Measurements from ENCODE around the gene ZPBP2. TPM values are rescaled to one million over a fixed set of nuclear protein-coding genes. Genes with fewer than 3 reads are reported as not detected.
"Not testable (repeated sequence)": the region's sequence is repeated elsewhere in the genome, so short reads cannot be mapped to it uniquely, and the experiment has no call there.

Gene ZPBP2
- total RNA-seq, 2 experiments from 2014 or later, result not detected

- POLR2A ChIA-PET, result not testable (repeated sequence)
- CTCF ChIA-PET, result interaction anchor here (1.0 kb wide), 1 partner anchor 9 kb away, joined by 4 read pairs; no protein-coding TSS in a partner anchor
Measured at GRCh38 chr17:39886102-39886501, 18.1 kb downstream of the ZPBP2 start.

DNA sequence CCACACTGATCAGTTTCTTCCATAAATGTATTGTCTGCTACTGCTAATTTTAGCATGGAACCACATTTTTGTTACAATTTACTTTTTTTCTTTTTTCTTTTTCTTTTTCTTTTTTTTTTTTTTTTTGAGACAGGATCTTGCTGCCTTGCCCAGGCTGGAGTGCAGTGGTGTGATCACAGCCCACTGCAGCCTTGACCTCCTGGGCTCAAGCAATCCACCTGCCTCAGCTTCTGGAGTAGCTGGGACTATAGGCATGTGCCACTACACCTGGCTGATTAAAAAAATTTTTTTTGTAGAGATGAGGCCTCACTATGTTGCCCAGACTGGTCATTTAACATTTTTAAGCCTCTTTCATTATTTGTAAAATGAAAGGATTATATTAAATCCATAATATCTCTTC, 19.1 kb downstream of the ZPBP2 start:
- POLR2A ChIA-PET, result interaction anchor here (0.6 kb wide), 1 partner anchor 22 kb away, joined by 7 read pairs; no protein-coding TSS in a partner anchor
- H3K36me3 Mint-ChIP-seq (ENCODE audit: low read depth), result no peaks in the 10 kb centered on the region
- H3K4me3 Mint-ChIP-seq, result no peak overlapping the region
- CTCF ChIA-PET, result no interaction called here
- H3K27ac Mint-ChIP-seq, result no peak overlapping the region
- H3K4me1 Mint-ChIP-seq (ENCODE audit: low read depth), result no peaks in the 10 kb centered on the region
- DNase-seq (no peak), ATAC-seq (no peak)
- H3K27me3 Mint-ChIP-seq (ENCODE audit: low read depth), result peaks cover 12% of the 10 kb centered on the region
- no peaks in the 10 kb centered on the region for H3K9me3 Mint-ChIP-seq (ENCODE audit: insufficient read depth)

More at GRCh38 chr17:39886102-39886501, 18.1 kb downstream of the ZPBP2 start:
- H3K9me3 Mint-ChIP-seq (ENCODE audit: insufficient read depth); H3K27ac Mint-ChIP-seq; ATAC-seq; H3K36me3 Mint-ChIP-seq (ENCODE audit: low read depth); DNase-seq; H3K4me1 Mint-ChIP-seq (ENCODE audit: low read depth); H3K4me3 Mint-ChIP-seq: not testable (repeated sequence)
- peaks cover 12% of the 10 kb centered on the region for H3K27me3 Mint-ChIP-seq (ENCODE audit: low read depth)

DNA sequence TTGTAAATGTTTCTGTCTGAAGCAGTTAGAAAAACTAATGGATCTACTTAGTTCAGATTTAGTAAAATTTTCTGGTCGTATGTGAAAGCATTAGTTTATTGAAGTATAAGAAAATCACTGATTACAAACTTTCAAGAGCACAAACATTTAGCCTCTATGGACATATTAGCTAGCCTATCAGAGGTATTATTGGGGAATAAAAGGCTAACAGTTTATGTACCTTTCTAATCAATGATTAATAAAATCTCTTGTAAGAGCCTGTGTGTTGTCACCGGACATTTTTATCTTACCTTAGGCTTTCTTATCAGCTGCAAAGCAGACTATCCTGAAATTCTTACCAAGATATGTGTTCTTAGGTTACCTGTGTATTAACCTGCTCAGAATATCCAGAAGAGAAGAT, 21.2 kb downstream of the ZPBP2 start:
- ChIA-PET POLR2A (no interaction called here), CTCF (no interaction called here)
- Mint-ChIP-seq H3K9me3 (ENCODE audit: insufficient read depth) (no peaks in the 10 kb centered on the region), H3K4me1 (ENCODE audit: low read depth) (no peaks in the 10 kb centered on the region), H3K4me3 (no peak overlapping the region), H3K27ac (no peak overlapping the region), H3K27me3 (ENCODE audit: low read depth) (peaks cover 13% of the 10 kb centered on the region), H3K36me3 (ENCODE audit: low read depth) (no peaks in the 10 kb centered on the region)
- ATAC-seq (no peak), DNase-seq (no peak)

GRCh38 chr17:39894681-39895376, 26.8 kb downstream of the ZPBP2 start:
- no peak for DNase-seq
- no peak for ATAC-seq
- ChIA-PET CTCF (interaction anchor here (1.0 to 1.7 kb wide), 11 partner anchors 8 to 274 kb away, joined by 3 to 5 read pairs (median 3); partner anchors contain the start of gene PGAP3), POLR2A (interaction anchor here (1.0 kb wide), 1 partner anchor 24 kb away, joined by 3 read pairs; the partner anchor contains the start of gene GSDMB)
- Mint-ChIP-seq H3K9me3 (ENCODE audit: insufficient read depth) (no peaks in the 10 kb centered on the region), H3K4me3 (no peak overlapping the region), H3K36me3 (ENCODE audit: low read depth) (peaks cover 8% of the 10 kb centered on the region), H3K27ac (peak overlapping the region; percentile 50), H3K4me1 (ENCODE audit: low read depth) (peaks cover 9% of the 10 kb centered on the region), H3K27me3 (ENCODE audit: low read depth) (peaks cover 5% of the 10 kb centered on the region)

DNA sequence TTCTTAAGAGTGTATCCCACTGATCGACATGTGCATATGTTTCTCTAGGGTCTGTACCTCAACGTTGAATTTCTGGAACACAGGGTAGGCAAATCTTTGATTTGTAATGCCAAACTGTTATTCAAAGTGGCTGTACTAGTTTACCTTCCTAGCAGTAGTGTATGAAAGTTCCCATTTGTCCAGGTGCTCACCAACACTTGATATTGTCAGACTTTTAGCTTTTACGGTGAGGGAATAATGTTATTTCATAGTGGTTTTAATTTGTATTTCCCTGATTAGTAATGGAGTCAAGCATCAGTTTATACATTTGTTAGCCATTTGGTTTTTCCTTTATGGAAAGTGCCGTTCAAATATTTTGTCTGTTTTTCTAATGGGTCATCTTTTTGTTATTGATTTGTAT, 30.1 kb downstream of the ZPBP2 start:
- Mint-ChIP-seq H3K36me3 (ENCODE audit: low read depth) (peaks cover 28% of the 10 kb centered on the region), H3K4me1 (ENCODE audit: low read depth) (peaks cover 18% of the 10 kb centered on the region), H3K4me3 (no peak overlapping the region), H3K9me3 (ENCODE audit: insufficient read depth) (no peaks in the 10 kb centered on the region), H3K27ac (no peak overlapping the region), H3K27me3 (ENCODE audit: low read depth) (no peaks in the 10 kb centered on the region)
- ATAC-seq (no peak), DNase-seq (no peak)
- ChIA-PET CTCF (interaction anchor here (0.6 kb wide), 2 partner anchors 31 to 516 kb away, joined by 3 read pairs; no protein-coding TSS in a partner anchor), POLR2A (no interaction called here)

- Mint-ChIP-seq H3K9me3 (ENCODE audit: insufficient read depth) (no peaks in the 10 kb centered on the region), H3K4me1 (ENCODE audit: low read depth) (peaks cover 28% of the 10 kb centered on the region), H3K4me3 (no peak overlapping the region), H3K27ac (no peak overlapping the region), H3K36me3 (ENCODE audit: low read depth) (peaks cover 35% of the 10 kb centered on the region), H3K27me3 (ENCODE audit: low read depth) (no peaks in the 10 kb centered on the region)
- DNase-seq (no peak), ATAC-seq (no peak)
- ChIA-PET CTCF (interaction anchor here (1.2 kb wide), 1 partner anchor 11 kb away, joined by 3 read pairs; no protein-coding TSS in a partner anchor), POLR2A (no interaction called here)
Measured at GRCh38 chr17:39899215-39899614, 31.2 kb downstream of the ZPBP2 start.

DNA sequence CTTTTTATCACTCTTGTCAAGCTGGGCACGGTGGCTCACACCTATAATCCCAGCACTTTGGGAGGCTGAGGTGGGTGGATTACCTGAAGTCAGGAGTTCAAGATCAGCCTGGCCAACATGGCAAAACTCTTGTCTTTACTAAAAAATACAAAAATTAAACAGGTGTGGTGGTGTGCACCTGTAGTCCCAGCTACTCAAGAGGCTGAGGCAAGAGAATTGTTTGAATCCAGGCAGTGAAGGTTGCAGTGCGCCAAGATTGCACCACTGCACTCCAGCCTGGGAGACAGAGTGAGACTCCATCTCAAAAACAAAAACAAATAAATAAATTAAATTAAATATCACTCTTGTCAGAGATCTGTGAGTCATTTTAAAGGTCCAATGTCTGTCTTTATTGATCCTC, 34.0 kb downstream of the ZPBP2 start:
- peaks cover 47% of the 10 kb centered on the region for H3K4me1 Mint-ChIP-seq (ENCODE audit: low read depth)
- ATAC-seq, result not testable (repeated sequence)

GRCh38 chr17:39903158-39903884, 35.3 kb downstream of the ZPBP2 start:
- ChIA-PET CTCF (interaction anchor here (1.3 to 1.5 kb wide), 2 partner anchors 19 to 22 kb away, joined by 3 to 4 read pairs; no protein-coding TSS in a partner anchor), POLR2A (no interaction called here)
- Mint-ChIP-seq H3K36me3 (ENCODE audit: low read depth) (peaks cover 71% of the 10 kb centered on the region), H3K9me3 (ENCODE audit: insufficient read depth) (no peaks in the 10 kb centered on the region), H3K27ac (peak overlapping the region; percentile 89), H3K4me1 (ENCODE audit: low read depth) (peaks cover 48% of the 10 kb centered on the region), H3K27me3 (ENCODE audit: low read depth) (no peaks in the 10 kb centered on the region), H3K4me3 (peak overlapping the region; percentile 61)
- DNase-seq, result peak; percentile 67
- peak; percentile 100 for ATAC-seq

More for the DNA sequence above, 34.0 kb downstream of the ZPBP2 start:
- H3K9me3 Mint-ChIP-seq (ENCODE audit: insufficient read depth); H3K4me3 Mint-ChIP-seq; DNase-seq; H3K27ac Mint-ChIP-seq; H3K27me3 Mint-ChIP-seq (ENCODE audit: low read depth): not testable (repeated sequence)
- ChIA-PET POLR2A (interaction anchor here (1.1 kb wide), 1 partner anchor 24 kb away, joined by 3 read pairs; no protein-coding TSS in a partner anchor), CTCF (interaction anchor here (1.3 kb wide), 1 partner anchor 20 kb away, joined by 4 read pairs; no protein-coding TSS in a partner anchor)
- H3K36me3 Mint-ChIP-seq (ENCODE audit: low read depth), result peaks cover 63% of the 10 kb centered on the region

GRCh38 chr17:39904990-39905288, 36.9 kb downstream of the ZPBP2 start:
- H3K27me3 Mint-ChIP-seq (ENCODE audit: low read depth), result no peaks in the 10 kb centered on the region
- H3K4me3 Mint-ChIP-seq, result no peak overlapping the region
- ATAC-seq, result no peak
- POLR2A ChIA-PET, result no interaction called here
- H3K27ac Mint-ChIP-seq, result peak overlapping the region; percentile 62
- peaks cover 48% of the 10 kb centered on the region for H3K4me1 Mint-ChIP-seq (ENCODE audit: low read depth)
- CTCF ChIA-PET, result interaction anchor here (1.5 kb wide), 1 partner anchor 20 kb away, joined by 3 read pairs; no protein-coding TSS in a partner anchor
- DNase-seq, result no peak
- no peaks in the 10 kb centered on the region for H3K9me3 Mint-ChIP-seq (ENCODE audit: insufficient read depth)
- peaks cover 75% of the 10 kb centered on the region for H3K36me3 Mint-ChIP-seq (ENCODE audit: low read depth)

DNA sequence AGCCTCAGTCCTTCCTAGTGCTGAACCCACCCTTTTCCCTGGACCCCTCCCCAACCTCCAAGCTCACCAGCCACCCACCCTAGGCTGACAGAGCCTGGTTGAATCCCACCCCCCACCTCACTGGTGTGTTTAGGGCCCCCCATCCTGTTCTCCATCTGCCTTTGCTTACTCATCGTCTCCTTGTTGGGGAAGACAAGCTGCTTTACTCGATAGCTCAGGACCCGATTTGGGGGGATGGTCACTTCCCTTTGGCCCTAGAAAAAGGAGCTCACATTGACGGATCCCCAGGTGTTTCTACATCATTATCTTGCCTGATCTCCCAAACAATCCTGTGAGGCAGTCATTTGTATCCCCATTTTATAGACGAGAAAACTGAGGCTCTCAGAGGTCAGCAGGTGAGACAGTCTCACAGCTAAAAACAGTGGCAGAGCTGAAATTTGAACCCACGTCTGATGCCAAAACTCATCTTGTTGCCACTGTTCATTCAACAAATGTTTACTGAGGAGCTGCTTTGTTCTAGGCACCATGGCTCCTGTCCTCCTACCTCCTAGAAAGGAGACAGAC, 40.9 kb downstream of the ZPBP2 start:
- Mint-ChIP-seq H3K27me3 (ENCODE audit: low read depth) (no peaks in the 10 kb centered on the region), H3K4me3 (no peak overlapping the region), H3K9me3 (ENCODE audit: insufficient read depth) (no peaks in the 10 kb centered on the region), H3K4me1 (ENCODE audit: low read depth) (peaks cover 34% of the 10 kb centered on the region), H3K36me3 (ENCODE audit: low read depth) (peaks cover 80% of the 10 kb centered on the region), H3K27ac (no peak overlapping the region)
- CTCF ChIA-PET, result interaction anchor here (1.4 kb wide), 1 partner anchor 287 kb away, joined by 3 read pairs; no protein-coding TSS in a partner anchor
- no peak for ATAC-seq
- POLR2A ChIA-PET, result interaction anchor here (1.1 kb wide), 1 partner anchor 25 kb away, joined by 3 read pairs; no protein-coding TSS in a partner anchor
- DNase-seq, result no peak

GRCh38 chr17:39913989-39914388, 46.0 kb downstream of the ZPBP2 start:
- Mint-ChIP-seq H3K27ac (no peak overlapping the region), H3K27me3 (ENCODE audit: low read depth) (no peaks in the 10 kb centered on the region), H3K4me3 (no peak overlapping the region), H3K4me1 (ENCODE audit: low read depth) (peaks cover 30% of the 10 kb centered on the region), H3K36me3 (ENCODE audit: low read depth) (peaks cover 80% of the 10 kb centered on the region), H3K9me3 (ENCODE audit: insufficient read depth) (no peaks in the 10 kb centered on the region)
- ChIA-PET CTCF (no interaction called here), POLR2A (no interaction called here)
- DNase-seq (no peak), ATAC-seq (no peak)
